IMR-90 (cell line): Measurements from ENCODE around the gene INF2. TPM values are rescaled to one million over a fixed set of nuclear protein-coding genes. Genes with fewer than 3 reads are reported as not detected.

ENCODE experiments used
- ATAC-seq: fragments of 200-7000 bp; cut with Tn5 transposase; 2 replicates; pipeline ENCODE4 v1.9.1; 2020; ENCODE audit warnings: low read depth, mild to moderate bottlenecking, moderate library complexity
- BruUV-seq: library from RNA; stranded (reverse); fragments of 400-500 nt; replicated peaks from 2 replicates; lab custom pipeline; 2021; lab: Mats Ljungman, UMichigan
- CTCF ChIA-PET: fragments of 300-600 bp; formaldehyde crosslinking; extraction: SDS; loops from one replicate; lab custom pipeline; 2021; ENCODE audit warnings: antibody characterized with exemption; lab: Yijun Ruan, JAX
- POLR2A ChIA-PET: fragments of 300-600 bp; sonication (Branson Sonifier 250); formaldehyde crosslinking; loops from one replicate; lab custom pipeline; 2022; ENCODE audit warnings: antibody characterized with exemption; ENCODE audit not compliant: unreplicated experiment; lab: Charles Lee
- DNase-seq: peaks from one replicate; pipeline ENCODE4 v3.0.0; 2013
- H2AFZ ChIP-seq: replicated peaks from 2 replicates; pipeline ENCODE3; 2013; ENCODE audit warnings: low read length, mild to moderate bottlenecking; ENCODE audit not compliant: poor library complexity
- H2AK5ac ChIP-seq: 2 replicates; pipeline ENCODE4 v1.6.1; 2013; ENCODE audit warnings: low read depth, low read length, inconsistent platforms
- H2AK9ac ChIP-seq: replicated peaks from 2 replicates; pipeline ENCODE3; 2013; ENCODE audit warnings: mild to moderate bottlenecking, low read depth, low read length, moderate library complexity; ENCODE audit not compliant: poor library complexity
- H2BK120ac ChIP-seq: 2 replicates; pipeline ENCODE4 v1.6.1; 2013; ENCODE audit warnings: low read depth, low read length, inconsistent platforms
- H2BK15ac ChIP-seq: 3 replicates; pipeline ENCODE4 v1.6.1; 2013; ENCODE audit warnings: low read depth, low read length, inconsistent platforms
- H2BK20ac ChIP-seq: 2 replicates; pipeline ENCODE4 v1.6.1; 2013; ENCODE audit warnings: low read depth, mild to moderate bottlenecking, inconsistent platforms, low read length, moderate library complexity
- H2BK5ac ChIP-seq: 2 replicates; pipeline ENCODE4 v1.6.1; 2013; ENCODE audit warnings: mild to moderate bottlenecking, low read depth, low read length, inconsistent platforms; ENCODE audit not compliant: poor library complexity, severe bottlenecking
- H3K14ac ChIP-seq: replicated peaks from 2 replicates; pipeline ENCODE4 v1.6.1; 2013; ENCODE audit warnings: low read depth, low read length, inconsistent platforms
- H3K18ac ChIP-seq: 2 replicates; pipeline ENCODE4 v1.6.1; 2013; ENCODE audit warnings: low read depth, low read length, control low read depth
- H3K23ac ChIP-seq: 2 replicates; pipeline ENCODE4 v1.6.1; 2013; ENCODE audit warnings: low read depth, low read length, inconsistent platforms
- H3K27ac ChIP-seq: 2 replicates; pipeline ENCODE4 v1.5.1; 2013; ENCODE audit warnings: mild to moderate bottlenecking, control low read depth, low read length; ENCODE audit not compliant: insufficient read depth
- H3K27me3 ChIP-seq: 2 replicates; pipeline ENCODE4 v1.6.1; 2013; ENCODE audit warnings: low read length; ENCODE audit not compliant: control insufficient read depth, insufficient read depth
- H3K36me3 ChIP-seq: 2 replicates; pipeline ENCODE4 v1.6.1; 2013; ENCODE audit warnings: low read length, mixed read lengths; ENCODE audit not compliant: control insufficient read depth, insufficient read depth
- H3K4ac ChIP-seq: 2 replicates; pipeline ENCODE4 v1.6.1; 2013; ENCODE audit warnings: low read depth, low read length, inconsistent platforms
- H3K4me1 ChIP-seq: 2 replicates; pipeline ENCODE4 v1.6.1; 2013; ENCODE audit warnings: low read length, mixed read lengths; ENCODE audit not compliant: control insufficient read depth, insufficient read depth
- H3K4me2 ChIP-seq: 2 replicates; pipeline ENCODE4 v1.6.1; 2013; ENCODE audit warnings: low read depth, mild to moderate bottlenecking, control low read depth, low read length, moderate library complexity
- H3K4me3 ChIP-seq: 2 replicates; pipeline ENCODE4 v1.5.1; 2013; ENCODE audit warnings: low read depth, mild to moderate bottlenecking, control low read depth, low read length, moderate library complexity; ENCODE audit not compliant: insufficient read depth
- H3K56ac ChIP-seq: 2 replicates; pipeline ENCODE4 v1.6.1; 2013; ENCODE audit warnings: low read length, inconsistent platforms; ENCODE audit not compliant: insufficient read depth; ENCODE audit errors: extremely low read depth
- H3K79me1 ChIP-seq, 2 experiments: 2 replicates each; pipeline ENCODE4 v1.6.1; 2013; ENCODE audit warnings: low read length in 2 of 2, inconsistent platforms in 1 of 2, low read depth in 1 of 2
- H3K9ac ChIP-seq: 2 replicates; pipeline ENCODE4 v1.6.1; 2013; ENCODE audit warnings: low read depth, low read length, control low read depth
- H3K9me1 ChIP-seq: 2 replicates; pipeline ENCODE4 v1.6.1; 2013; ENCODE audit warnings: low read length, inconsistent platforms; ENCODE audit not compliant: insufficient read depth
- H3K9me3 ChIP-seq: 2 replicates; pipeline ENCODE4 v1.6.1; 2013; ENCODE audit warnings: low read length; ENCODE audit not compliant: control insufficient read depth, insufficient read depth
- H4K20me1 ChIP-seq: 2 replicates; pipeline ENCODE4 v1.6.1; 2013; ENCODE audit warnings: low read length, inconsistent platforms; ENCODE audit not compliant: insufficient read depth
- H4K5ac ChIP-seq: 2 replicates; pipeline ENCODE4 v1.6.1; 2013; ENCODE audit warnings: mild to moderate bottlenecking, low read depth, low read length, control low read depth
- H4K8ac ChIP-seq, 2 experiments: 2 replicates each; pipeline ENCODE4 v1.6.1; 2013; ENCODE audit warnings: low read depth in 2 of 2, low read length in 2 of 2, control low read depth in 1 of 2, inconsistent platforms in 1 of 2
- H4K91ac ChIP-seq: 2 replicates; pipeline ENCODE4 v1.6.1; 2013; ENCODE audit warnings: low read depth, low read length, inconsistent platforms; ENCODE audit not compliant: insufficient read depth
- BHLHE40 ChIP-seq: fragments of 150-350 bp; IDR thresholded peaks from 2 replicates; pipeline ENCODE4 v1.6.1; 2016; ENCODE audit warnings: mild to moderate bottlenecking, low read depth, low read length
- CEBPB ChIP-seq: IDR thresholded peaks from 2 replicates; pipeline ENCODE4 v1.6.1; 2012; ENCODE audit warnings: low read depth, low read length, improper control_type of control experiment
- CTCF ChIP-seq: conservative IDR thresholded peaks from 2 replicates; pipeline ENCODE4 v1.5.1; 2012; ENCODE audit warnings: mild to moderate bottlenecking, low read depth, low read length, improper control_type of control experiment
- ELK1 ChIP-seq: fragments of 150-350 bp; IDR thresholded peaks from 2 replicates; pipeline ENCODE4 v1.6.1; 2016; ENCODE audit warnings: low read depth, mild to moderate bottlenecking, low read length, moderate library complexity, borderline replicate concordance
- FOS ChIP-seq: fragments of 150-350 bp; IDR thresholded peaks from 2 replicates; pipeline ENCODE4 v1.6.1; 2016; ENCODE audit warnings: low read depth, low read length
- MAZ ChIP-seq: IDR thresholded peaks from 2 replicates; pipeline ENCODE4 v1.6.1; 2012; ENCODE audit warnings: low read depth, mild to moderate bottlenecking, low read length, improper control_type of control experiment, moderate library complexity, borderline replicate concordance
- MXI1 ChIP-seq: IDR thresholded peaks from 2 replicates; pipeline ENCODE4 v1.6.1; 2012; ENCODE audit warnings: low read depth, mild to moderate bottlenecking, low read length, moderate library complexity, borderline replicate concordance
- NFE2L2 ChIP-seq: fragments of 150-350 bp; IDR thresholded peaks from 2 replicates; pipeline ENCODE4 v1.6.1; 2016; ENCODE audit warnings: low read depth, mild to moderate bottlenecking, low read length
- POLR2A ChIP-seq: IDR thresholded peaks from 2 replicates; pipeline ENCODE4 v1.6.1; 2012; ENCODE audit warnings: mild to moderate bottlenecking, low read depth, low read length
- RAD21 ChIP-seq: IDR thresholded peaks from 2 replicates; pipeline ENCODE4 v1.6.1; 2012; ENCODE audit warnings: low read length, improper control_type of control experiment
- RCOR1 ChIP-seq: IDR thresholded peaks from 2 replicates; pipeline ENCODE4 v1.6.1; 2012; ENCODE audit warnings: mild to moderate bottlenecking, low read length, improper control_type of control experiment; ENCODE audit not compliant: insufficient replicate concordance
- RFX5 ChIP-seq: IDR thresholded peaks from 2 replicates; pipeline ENCODE4 v1.8.0; 2012; ENCODE audit warnings: low read depth, mild to moderate bottlenecking, low read length, moderate library complexity
- SMC3 ChIP-seq: fragments of 150-350 bp; IDR thresholded peaks from 2 replicates; pipeline ENCODE4 v1.6.1; 2016; ENCODE audit warnings: low read depth, mild to moderate bottlenecking, antibody characterized with exemption, low read length, moderate library complexity
- USF2 ChIP-seq: fragments of 150-350 bp; IDR thresholded peaks from 2 replicates; pipeline ENCODE4 v1.6.1; 2017; ENCODE audit warnings: mild to moderate bottlenecking, antibody characterized with exemption, low read length, low read depth
- WGBS, 2 experiments: methylation state at CpG; one replicate each; pipeline versions ENCODE4 v1.1.5 to v1.1.7; 2013; ENCODE audit warnings: missing lambda C conversion rate in 2 of 2; ENCODE audit not compliant: insufficient read length in 1 of 2; ENCODE audit errors: extremely low coverage in 2 of 2; 5-methylcytosine and 5-hydroxymethylcytosine counted together
- dilution Hi-C: fragments of 300-500 bp; cut with HindIII; formaldehyde crosslinking; loops from one replicate; pipeline ENCODE4 v1.14.3; 2018; ENCODE audit warnings: low sequenced_read_pairs; ENCODE audit not compliant: unreplicated experiment
- in situ Hi-C: fragments of 300-500 bp; cut with MboI; formaldehyde crosslinking; loops from 3 replicates; pipeline ENCODE4 v1.14.3; 2019; ENCODE audit warnings: low sequenced_read_pairs, inconsistent platforms, mixed read lengths
- intact Hi-C: fragments of 100-400 bp; cut with micrococcal nuclease; formaldehyde crosslinking; loops from 2 replicates; pipeline ENCODE4 v1.10.0; 2022
- polyA plus RNA-seq, 3 experiments: library from polyadenylated mRNA; depleted of rRNA; stranded (reverse); fragments of >200 nt; gene quantifications; 2 replicates each; pipeline ENCODE4 v1.2.3, GENCODE V29; 2012; ENCODE audit warnings: low replicate concordance in 1 of 3
- total RNA-seq: library from RNA; depleted of rRNA; stranded (reverse); fragments of >200 nt; gene quantifications from 2 replicates; pipeline ENCODE4 v1.2.3, GENCODE V29; 2012

The INF2 gene
- total and polyA plus RNA-seq, 2 of the 4 experiments (the other 2 are of a cell fraction): 16.8 to 62.1 TPM

GRCh38 chr14:104659764-104660523, 29.5 kb upstream of the INF2 start:
- Histone ChIP-seq H3K4me1 (no peaks in the 10 kb centered on the region), H2AK5ac (no peak overlapping the region), H4K20me1 (no peaks in the 10 kb centered on the region), H3K9me3 (peaks cover 8% of the 10 kb centered on the region), H3K23ac (no peak overlapping the region), H3K9ac (no peak overlapping the region), H2BK15ac (no peak overlapping the region), H3K18ac (no peak overlapping the region), H3K79me1 (no peaks in the 10 kb centered on the region), H4K5ac (no peak overlapping the region), H3K56ac (no peak overlapping the region), H3K36me3 (no peaks in the 10 kb centered on the region), H2AK9ac (no peak overlapping the region), H3K4me3 (no peak overlapping the region), H4K8ac (no peak overlapping the region), H3K4me2 (no peak overlapping the region), H2BK120ac (no peak overlapping the region), H3K14ac (no peak overlapping the region), H2BK20ac (no peak overlapping the region), H3K4ac (no peak overlapping the region), H2BK5ac (no peak overlapping the region), H3K27me3 (peaks cover 15% of the 10 kb centered on the region; the same call in 1 of the 2 replicates), H3K27ac (no peak overlapping the region), H4K91ac (no peak overlapping the region), H3K9me1 (0 out of 2 replicates have a peak, but pooled peaks cover 1% of the 10 kb centered on the region), H2AFZ (peak overlapping the region; percentile 66)
- BruUV-seq: no TSS peak
- peak; percentile 18 for DNase-seq
- TF ChIP-seq ELK1: no peak
- no peak for TF ChIP-seq MXI1
- TF ChIP-seq RFX5: no peak
- no peak for TF ChIP-seq USF2
- no peak for TF ChIP-seq SMC3
- no peak for TF ChIP-seq FOS
- TF ChIP-seq BHLHE40: no peak
- no peak for TF ChIP-seq NFE2L2
- TF ChIP-seq POLR2A: no peak
- no peak for TF ChIP-seq CEBPB
- no peak for TF ChIP-seq MAZ
- no peak for TF ChIP-seq RCOR1
- no peak for TF ChIP-seq RAD21
- TF ChIP-seq CTCF: no peak
- CTCF ChIA-PET: interaction anchor here (1.5 kb wide), 1 partner anchor 21 kb away, joined by 3 read pairs; no protein-coding TSS in a partner anchor
- intact Hi-C loops: no loop called here
- 32% methylated on average over 10 of the region's 43 CpGs; no CpG with 5 or more reads in 1 of the 2 experiments for WGBS, 2 experiments
- dilution Hi-C loops: no loop called here
- POLR2A ChIA-PET: no interaction called here
- in situ Hi-C loops: loop anchor here (5.0 kb wide), 1 partner anchor 47 kb away; no protein-coding TSS in a partner anchor
- ATAC-seq: no peak
